ENCODE results near the gene MLYCD. TPM values are rescaled to one million over a fixed set of nuclear protein-coding genes. Genes with fewer than 3 reads are reported as not detected.

Gene MLYCD
- total and polyA plus RNA-seq, 2 donors (not counting 1 experiment from before 2014, with no cell fraction given) = 2.3 to 17.1 TPM

DNA sequence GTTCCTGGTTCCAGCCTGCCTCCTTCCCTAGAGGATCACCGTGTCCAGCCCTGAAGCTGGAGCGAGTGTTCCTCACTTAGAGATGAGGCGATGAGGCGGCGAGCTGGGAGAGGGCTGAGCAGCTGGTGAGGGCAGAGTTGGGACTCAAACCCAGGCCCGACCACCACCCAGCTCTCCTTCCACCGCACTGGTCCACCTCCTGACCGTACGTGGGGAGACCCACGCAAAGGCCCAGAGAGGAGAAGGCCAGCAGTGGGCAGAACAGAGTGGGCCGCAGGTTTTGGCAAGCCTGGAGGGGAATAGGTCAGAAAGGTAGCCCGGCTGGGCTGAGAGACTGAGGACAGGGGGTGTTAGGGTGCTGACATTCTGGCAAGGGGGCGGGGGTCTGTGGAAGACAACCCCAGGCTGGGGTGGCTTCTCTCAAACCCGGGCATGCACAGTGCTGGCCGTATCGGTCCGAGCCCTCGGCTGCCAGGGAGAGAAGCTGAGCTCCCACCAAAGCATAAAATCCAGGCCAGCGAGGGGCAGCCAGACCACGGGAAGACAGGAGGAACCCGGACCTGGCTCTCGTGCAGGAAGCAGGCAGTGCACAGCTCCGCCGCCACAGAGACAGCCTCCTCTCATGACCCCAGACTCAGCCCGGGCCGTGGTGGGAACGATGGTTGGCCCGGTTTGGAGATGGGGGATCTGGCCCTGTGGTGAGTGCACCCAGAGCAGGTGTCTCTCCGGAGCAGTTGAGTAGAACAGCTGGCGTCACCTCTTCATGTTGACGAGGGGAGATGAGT, 24.9 kb downstream of the MLYCD start:
- Histone ChIP-seq H3K4me1 (ENCODE audit: control insufficient read depth in 2 of 2, insufficient read depth in 2 of 2, low read length in 2 of 2) (no peaks in the 10 kb centered on the region), H3K4me3 (ENCODE audit: control extremely low read depth in 1 of 5, extremely low read depth in 1 of 5, insufficient read depth in 1 of 5, low read depth in 2 of 5, low read length in 4 of 5) (no peak overlapping the region), H3K9ac (ENCODE audit: low read length) (no peak overlapping the region), H3K27me3 (replicated peaks in 1 of 4; ENCODE audit: control extremely low read depth in 1 of 4, control insufficient read depth in 3 of 4, insufficient read depth in 4 of 4, low read length in 3 of 4) (no peaks in the 10 kb centered on the region), H3K79me2 (ENCODE audit: control insufficient read depth, insufficient read depth, low read length) (no peaks in the 10 kb centered on the region), H3K4me2 (replicated peaks; ENCODE audit: low read depth, low read length, poor library complexity, severe bottlenecking) (no peak overlapping the region), H4K20me1 (ENCODE audit: control insufficient read depth, insufficient read depth, low read length, poor library complexity, severe bottlenecking) (no peaks in the 10 kb centered on the region), H2AFZ (ENCODE audit: insufficient read depth, low read depth, low read length, poor library complexity, severe bottlenecking) (no peak overlapping the region), H3K9me3 (ENCODE audit: control extremely low read depth in 1 of 3, control insufficient read depth in 2 of 3, insufficient read depth in 1 of 3, low read length in 2 of 3) (no peaks in the 10 kb centered on the region), H3K36me3 (replicated peaks in 1 of 2; ENCODE audit: control extremely low read depth in 1 of 2, control insufficient read depth in 1 of 2, extremely low read depth in 1 of 2, insufficient read depth in 2 of 2, low read length in 1 of 2) (peaks cover 0 to 20% of the 10 kb centered on the region in 2 experiments), H3K27ac (ENCODE audit: low read length in 2 of 2) (no peak overlapping the region)
- no peak for ATAC-seq (ENCODE audit: low read depth)
- intact Hi-C loops (cut with micrococcal nuclease) = no loop called here
- ChIA-PET POLR2A (no interaction called here), CTCF (interaction anchor here (6.9 kb wide), 1 partner anchor 98 kb away, joined by 39 read pairs; no protein-coding TSS in a partner anchor)
- H3K9me3 Mint-ChIP-seq (ENCODE audit: insufficient read depth) = no peaks in the 10 kb centered on the region
- no peak overlapping the region for H3K27ac Mint-ChIP-seq
- no peaks in the 10 kb centered on the region for H3K4me1 Mint-ChIP-seq
- 93% methylated on average over 23 of the region's 31 CpGs for WGBS (ENCODE audit: insufficient coverage)
- no peak for TF ChIP-seq CTCF (IDR thresholded peaks at IDR 0.05)
- TF ChIP-seq EZH2 (IDR thresholded peaks at IDR 0.05; ENCODE audit: borderline replicate concordance, insufficient read depth, low read depth, low read length, poor library complexity, severe bottlenecking) = no peak
- H3K27me3 Mint-ChIP-seq = no peaks in the 10 kb centered on the region
- DNase-seq = no peak
- H3K4me3 Mint-ChIP-seq = no peak overlapping the region

DNA sequence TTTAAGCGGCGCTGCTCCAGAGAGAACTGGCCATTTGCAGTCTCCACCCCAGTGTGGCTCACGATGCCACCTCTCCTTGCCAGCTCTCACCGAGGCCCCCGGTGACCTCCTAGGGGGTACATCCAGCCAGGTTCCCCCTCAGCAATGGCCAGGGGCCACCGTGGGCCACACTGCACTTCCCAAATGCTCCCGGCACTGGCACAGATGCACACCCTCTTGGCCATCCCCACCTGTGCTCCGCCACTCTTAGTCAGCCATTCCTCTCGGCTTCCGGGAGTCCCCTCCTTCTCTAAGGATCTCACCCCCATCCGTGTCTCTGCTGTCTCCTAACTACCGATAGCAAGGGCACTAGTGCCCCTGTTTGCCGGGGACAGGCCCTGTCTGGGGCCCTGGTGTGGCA, 25.8 kb downstream of the MLYCD start:
- Histone ChIP-seq H3K4me2 (replicated peaks; ENCODE audit: low read depth, low read length, poor library complexity, severe bottlenecking) (no peak overlapping the region), H4K20me1 (ENCODE audit: control insufficient read depth, insufficient read depth, low read length, poor library complexity, severe bottlenecking) (no peaks in the 10 kb centered on the region), H3K79me2 (ENCODE audit: control insufficient read depth, insufficient read depth, low read length) (no peaks in the 10 kb centered on the region), H3K27ac (ENCODE audit: low read length in 2 of 2) (no peak overlapping the region), H3K9ac (ENCODE audit: low read length) (no peak overlapping the region), H3K27me3 (replicated peaks in 1 of 4; ENCODE audit: control extremely low read depth in 1 of 4, control insufficient read depth in 3 of 4, insufficient read depth in 4 of 4, low read length in 3 of 4) (no peaks in the 10 kb centered on the region), H3K36me3 (replicated peaks in 1 of 2; ENCODE audit: control extremely low read depth in 1 of 2, control insufficient read depth in 1 of 2, extremely low read depth in 1 of 2, insufficient read depth in 2 of 2, low read length in 1 of 2) (peaks cover 0 to 10% of the 10 kb centered on the region in 2 experiments), H3K4me3 (ENCODE audit: control extremely low read depth in 1 of 5, extremely low read depth in 1 of 5, insufficient read depth in 1 of 5, low read depth in 2 of 5, low read length in 4 of 5) (no peak overlapping the region), H3K9me3 (ENCODE audit: control extremely low read depth in 1 of 3, control insufficient read depth in 2 of 3, insufficient read depth in 1 of 3, low read length in 2 of 3) (no peaks in the 10 kb centered on the region), H3K4me1 (ENCODE audit: control insufficient read depth in 2 of 2, insufficient read depth in 2 of 2, low read length in 2 of 2) (no peaks in the 10 kb centered on the region), H2AFZ (ENCODE audit: insufficient read depth, low read depth, low read length, poor library complexity, severe bottlenecking) (no peak overlapping the region)
- no peaks in the 10 kb centered on the region for H3K4me1 Mint-ChIP-seq
- intact Hi-C loops (cut with micrococcal nuclease) = no loop called here
- H3K27me3 Mint-ChIP-seq = no peaks in the 10 kb centered on the region
- WGBS (ENCODE audit: insufficient coverage) = 93% methylated on average over 13 of the region's 13 CpGs
- H3K27ac Mint-ChIP-seq = no peak overlapping the region
- no peak overlapping the region for H3K4me3 Mint-ChIP-seq
- DNase-seq (no peak), ATAC-seq (ENCODE audit: low read depth) (no peak)
- ChIA-PET CTCF (interaction anchor here (6.9 kb wide), 1 partner anchor 99 kb away, joined by 39 read pairs; no protein-coding TSS in a partner anchor), POLR2A (no interaction called here)
- TF ChIP-seq EZH2 (IDR thresholded peaks at IDR 0.05; ENCODE audit: borderline replicate concordance, insufficient read depth, low read depth, low read length, poor library complexity, severe bottlenecking) (no peak), CTCF (IDR thresholded peaks at IDR 0.05) (no peak)
- H3K9me3 Mint-ChIP-seq (ENCODE audit: insufficient read depth) = no peaks in the 10 kb centered on the region

Measured in B cell (primary cell).